Sciatic nerve (tissue), 2 donors: ENCODE results near the gene EZH1. TPM values are rescaled to one million over a fixed set of nuclear protein-coding genes. Genes with fewer than 3 reads are reported as not detected.
"Not testable (repeated sequence)": the region's sequence is repeated elsewhere in the genome, so short reads cannot be mapped to it uniquely, and the experiment has no call there.

Experiments
- ATAC-seq: fragments of 200-7000 bp; cut with Tn5 transposase; one replicate; pipeline ENCODE4 v1.9.1; 2020; ENCODE audit warnings: mild to moderate bottlenecking, moderate library complexity
- DNase-seq: peaks from one replicate; pipeline ENCODE4 v3.0.0-alpha.2; 2020; ENCODE audit warnings: low spot score
- intact Hi-C: fragments of 100-400 bp; cut with DNase I; formaldehyde crosslinking; loops from one replicate; pipeline ENCODE4 v1.14.2; 2022
- total RNA-seq: library from RNA; stranded (reverse); fragmentation: NEBNext Ultra II Directional; extraction: Animal tissue kit (Norgen Biotek cat#: 25700); gene quantifications from one replicate; pipeline ENCODE4 v1.2.1, GENCODE V29; 2021
- donor health status: DM: no; HTN: no; CAD: no.
- donor health status: DM: no; HTN: no; CAD: no.

The EZH1 gene
- total RNA-seq, 1 donor from 2014 or later: 105 TPM

DNA sequence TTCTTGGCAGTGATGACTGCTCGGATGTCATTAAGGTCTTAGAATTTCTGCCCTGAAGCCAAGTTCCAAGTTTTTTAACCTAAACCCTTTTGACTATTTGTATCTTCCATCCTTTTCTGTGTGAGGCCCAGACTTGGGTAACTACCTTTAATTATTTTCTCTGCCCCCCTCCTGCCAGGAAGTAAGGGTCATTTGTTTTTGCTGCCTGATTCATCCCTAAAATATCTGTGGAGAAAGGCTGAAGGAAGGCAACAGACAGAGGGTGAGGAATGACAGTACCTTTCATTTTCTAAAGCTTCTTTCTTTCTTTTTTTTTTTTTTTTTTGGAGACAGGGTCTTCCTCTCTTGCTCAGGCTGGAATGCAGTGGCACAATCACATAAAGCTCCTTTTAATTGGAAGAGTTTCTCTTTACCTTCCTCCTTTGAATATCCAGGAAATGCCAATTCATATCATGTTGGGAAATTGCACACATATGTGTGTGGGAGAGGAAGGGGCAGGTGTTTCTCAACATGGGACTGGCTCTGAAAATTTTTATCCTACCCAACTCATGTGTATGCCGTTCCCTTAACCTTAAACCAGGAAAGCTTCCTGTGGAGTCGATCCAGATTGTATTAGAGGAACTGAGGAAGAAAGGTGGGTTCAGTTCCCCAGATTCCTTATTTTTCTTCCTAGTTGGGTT, 29.4 kb upstream of the EZH1 start:
- no peak for ATAC-seq
- DNase-seq: no peak
- intact Hi-C loops: no loop called here

DNA sequence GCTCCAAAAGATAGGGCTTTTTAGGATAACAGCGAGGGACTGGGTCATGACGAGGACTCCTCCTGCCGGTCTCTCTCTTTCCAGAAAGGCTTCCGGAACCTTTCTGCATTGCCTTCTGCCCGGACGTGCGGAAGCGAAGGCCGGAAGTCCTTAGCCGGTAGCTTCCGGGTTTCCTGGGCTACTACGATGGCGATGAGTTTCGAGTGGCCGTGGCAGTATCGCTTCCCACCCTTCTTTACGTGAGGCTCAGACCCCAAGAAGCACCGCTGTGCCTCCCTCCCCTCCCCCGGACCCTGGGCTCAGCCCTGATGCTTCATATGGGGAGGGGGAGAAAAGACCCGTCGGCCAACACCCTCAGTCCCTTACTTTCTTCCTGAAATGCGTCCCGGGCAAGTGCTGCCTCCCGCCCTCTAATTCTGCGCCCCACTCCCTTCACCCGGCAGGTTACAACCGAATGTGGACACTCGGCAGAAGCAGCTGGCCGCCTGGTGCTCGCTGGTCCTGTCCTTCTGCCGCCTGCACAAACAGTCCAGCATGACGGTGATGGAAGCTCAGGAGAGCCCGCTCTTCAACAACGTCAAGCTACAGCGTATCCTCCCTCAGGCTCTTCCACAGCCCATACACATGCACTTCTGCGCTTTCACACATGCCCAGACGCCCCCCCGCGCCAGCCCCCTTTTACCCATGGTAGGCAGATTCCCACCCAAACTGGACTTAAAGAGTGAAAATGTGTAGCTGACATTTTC, 28.6 kb upstream of the EZH1 start, which contains the start of gene VPS25:
VPS25 (plus strand) TSS at position 160 of the 746 bp plus-strand sequence; CDS start at position 187, 27 bp downstream.
- peak; percentile 97 for ATAC-seq
- intact Hi-C loops: no loop called here
- DNase-seq: peak; percentile 84

DNA sequence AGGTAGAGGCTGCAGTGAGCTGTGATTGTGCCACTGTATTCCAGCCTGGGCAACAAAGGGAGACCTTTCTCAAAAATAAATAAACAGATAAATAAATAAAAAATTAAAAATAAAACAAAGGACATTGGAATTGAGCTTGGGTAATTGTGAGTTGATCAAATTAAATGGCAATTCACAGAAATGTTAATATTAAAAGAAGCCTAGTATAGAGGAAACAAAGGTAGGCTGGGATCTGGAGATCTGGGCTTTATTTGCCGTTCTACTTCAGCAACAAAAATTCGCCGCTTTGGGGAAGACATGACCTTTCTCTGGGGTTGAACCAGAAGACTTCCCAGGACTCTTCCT, 28.1 kb upstream of the EZH1 start:
- DNase-seq: no peak
- ATAC-seq: no peak
- intact Hi-C loops: no loop called here

DNA sequence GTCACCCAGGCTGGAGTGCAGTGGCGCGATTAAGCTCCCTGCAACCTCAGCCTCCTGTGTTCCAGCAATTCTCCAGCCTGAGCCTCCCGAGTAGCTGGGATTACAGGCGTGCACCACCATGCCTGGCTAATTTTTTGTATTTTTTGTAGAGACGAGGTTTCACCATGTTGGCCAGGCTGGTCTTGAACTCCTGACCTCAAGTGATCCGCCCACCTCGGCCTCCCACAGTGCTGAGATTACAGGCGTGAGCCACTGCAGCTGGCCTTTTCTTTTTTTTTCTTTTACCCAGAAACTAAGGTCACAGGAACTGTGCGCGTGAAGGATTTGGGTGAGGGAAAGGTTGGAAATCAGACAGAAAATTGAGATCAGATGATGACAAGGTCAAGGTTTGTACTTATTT, 25.1 kb upstream of the EZH1 start:
- DNase-seq, ATAC-seq, intact Hi-C loops: not testable (repeated sequence)

DNA sequence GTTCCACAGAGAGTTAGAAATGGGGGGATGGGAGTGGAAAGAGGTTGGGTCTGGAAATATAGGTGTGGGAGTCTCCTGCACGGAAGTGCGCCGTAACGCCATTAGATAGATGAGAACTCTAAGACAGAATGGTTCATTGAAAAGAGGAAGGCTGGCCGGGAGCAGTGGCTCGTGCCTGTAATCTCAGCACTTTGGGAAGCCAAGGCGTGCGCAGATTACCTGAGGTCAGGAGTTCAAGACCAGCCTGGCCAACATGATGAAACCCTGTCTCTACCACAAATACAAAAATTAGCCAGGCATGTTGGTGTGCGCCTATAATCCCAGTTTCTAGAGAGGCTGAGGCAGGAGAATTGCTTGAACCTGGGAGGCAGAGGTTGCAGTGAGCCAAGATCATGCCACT, 23.2 kb upstream of the EZH1 start:
- intact Hi-C loops, DNase-seq, ATAC-seq: not testable (repeated sequence)

DNA sequence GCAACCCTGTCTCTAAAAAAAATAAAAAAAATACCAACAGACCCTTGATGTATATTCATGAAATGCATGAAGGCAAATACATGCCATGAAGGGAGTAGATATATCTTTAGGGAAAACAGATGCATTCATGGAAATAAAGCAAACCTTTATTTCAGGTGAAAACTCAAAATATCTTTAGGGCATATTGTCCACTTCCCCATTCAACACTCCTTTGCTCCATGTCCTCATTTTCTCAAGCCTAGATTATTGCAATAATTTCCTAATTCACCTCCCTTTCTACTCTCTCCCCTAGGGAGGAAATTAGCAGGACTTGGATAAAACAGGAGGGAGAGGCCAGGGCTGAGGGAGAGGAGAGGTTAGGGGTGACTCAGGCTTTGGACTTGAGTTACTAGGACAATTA, 22.7 kb upstream of the EZH1 start:
- DNase-seq (no peak), ATAC-seq (no peak)
- intact Hi-C loops: no loop called here

DNA sequence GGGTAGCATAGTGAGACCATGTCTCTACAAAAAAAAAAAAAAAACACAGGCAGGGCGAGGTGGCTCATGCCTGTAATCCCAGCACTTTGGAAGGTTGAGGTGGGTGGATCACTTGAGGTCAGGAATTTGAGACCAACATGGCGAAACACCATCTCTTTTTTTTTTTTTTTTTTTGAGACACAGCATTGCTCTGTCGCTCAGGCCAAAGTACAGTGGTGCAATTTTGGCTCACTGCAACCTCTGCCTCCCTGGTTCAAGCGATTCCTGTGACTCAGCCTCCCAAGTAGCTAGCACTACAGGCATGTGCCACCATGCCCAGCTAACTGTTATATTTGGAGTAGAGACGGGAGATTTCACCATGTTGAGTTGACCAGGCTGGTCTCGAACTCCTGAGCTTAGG, 21.3 kb upstream of the EZH1 start:
- DNase-seq: no peak
- intact Hi-C loops: no loop called here
- no peak for ATAC-seq

DNA sequence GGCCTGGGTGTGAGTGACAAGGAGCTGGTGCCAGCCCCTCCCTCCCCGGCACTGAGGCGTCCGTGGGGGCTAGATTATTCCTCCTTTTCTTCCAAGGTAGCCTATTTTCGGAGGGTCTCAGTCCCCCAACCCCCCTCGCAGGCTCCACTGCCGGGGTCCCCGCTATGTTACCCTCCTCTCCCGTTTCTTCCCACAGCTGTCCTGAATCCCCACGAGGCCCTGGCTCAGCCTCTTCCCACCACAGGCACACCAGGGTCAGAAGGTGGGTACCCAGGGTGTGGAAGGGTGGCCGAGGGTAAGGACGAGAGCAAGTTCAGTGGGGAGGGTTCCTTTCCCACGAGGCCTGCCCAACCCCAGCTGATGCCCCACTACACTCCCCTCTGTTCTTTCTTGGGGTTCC, 16.8 kb upstream of the EZH1 start:
- intact Hi-C loops: loop anchor here (2.0 kb wide), 1 partner anchor 43 kb away; no protein-coding TSS in a partner anchor
- ATAC-seq (peak; percentile 21), DNase-seq (no peak)

DNA sequence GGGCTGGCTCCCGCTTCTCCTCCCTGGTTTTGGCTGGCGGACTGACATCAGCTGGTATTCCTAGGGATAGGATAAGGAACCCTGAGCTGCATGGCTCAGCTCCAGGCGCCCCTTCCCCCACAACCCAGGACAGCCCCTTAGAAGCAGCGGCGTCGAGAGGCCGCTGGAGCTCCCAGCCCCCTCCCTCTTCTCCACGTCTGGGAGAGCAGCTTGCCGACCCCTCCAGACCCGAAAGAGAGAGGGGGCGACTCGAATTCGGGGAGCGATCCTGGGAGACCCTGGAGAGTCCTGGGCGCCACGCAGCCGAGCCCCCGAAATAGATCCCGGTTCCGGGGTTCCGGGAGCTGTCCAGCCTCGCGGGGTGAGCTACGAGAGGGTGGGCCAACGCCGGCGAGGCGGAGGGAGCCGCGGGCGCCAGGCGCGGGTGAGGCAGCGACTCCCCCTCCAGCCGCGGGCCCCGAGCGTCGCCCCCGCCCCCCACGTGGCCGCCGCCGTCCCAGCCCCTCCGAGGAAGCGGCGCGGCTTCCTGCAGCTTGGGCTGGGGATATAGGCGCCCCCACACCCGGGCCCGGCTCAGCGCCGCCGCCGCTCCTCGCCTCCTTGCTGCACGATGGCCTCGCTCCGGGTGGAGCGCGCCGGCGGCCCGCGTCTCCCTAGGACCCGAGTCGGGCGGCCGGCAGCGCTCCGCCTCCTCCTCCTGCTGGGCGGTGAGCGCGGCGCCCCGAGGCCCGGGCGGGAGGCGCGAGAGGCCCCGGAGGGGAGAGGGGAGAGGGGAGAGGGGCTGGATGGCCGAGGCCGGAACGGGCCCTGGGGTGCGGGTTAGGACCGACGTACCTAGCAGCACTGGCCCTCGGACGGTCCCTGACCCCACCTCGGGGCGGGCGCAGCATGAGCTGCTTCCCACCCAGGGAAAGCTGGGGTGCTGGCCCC, 16.1 kb upstream of the EZH1 start, which contains the start of gene RAMP2:
RAMP2 (plus strand) TSS at position 576 of the 930 bp plus-strand sequence; CDS start at position 611, 35 bp downstream.
- DNase-seq: no peak
- peak; percentile 62 for ATAC-seq
- intact Hi-C loops: no loop called here

DNA sequence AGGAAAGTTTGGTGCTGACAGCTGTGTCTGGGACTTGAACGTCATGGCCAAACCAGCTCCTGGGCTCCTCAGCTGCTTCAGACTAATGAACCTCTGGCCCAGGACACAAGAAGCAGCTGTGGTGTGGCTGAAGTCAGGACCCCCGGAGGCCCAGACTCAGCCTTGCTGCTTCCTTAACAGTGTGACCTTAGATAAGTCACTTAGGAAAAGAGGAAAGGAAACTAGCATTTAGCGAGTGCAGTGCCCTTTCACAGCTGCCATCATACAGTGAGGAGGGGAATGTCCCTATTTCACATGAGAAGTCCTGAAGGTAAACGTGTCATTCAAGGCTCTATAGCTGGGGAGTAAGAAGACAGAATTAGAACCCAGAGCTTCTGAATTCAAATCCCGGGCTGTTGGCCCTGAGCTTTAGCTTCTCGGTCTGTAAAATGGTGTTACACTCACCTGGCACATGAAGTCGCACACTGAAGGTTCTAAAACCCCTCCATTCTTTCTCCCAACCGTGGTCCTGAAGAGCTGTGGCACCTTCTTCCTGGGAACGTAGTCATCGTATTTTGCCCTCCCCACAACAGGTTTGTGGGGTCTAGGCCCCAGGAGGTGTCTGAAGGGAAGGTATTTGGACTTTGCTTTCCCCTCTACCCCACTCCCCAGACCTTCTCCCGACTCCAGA, 15.3 kb upstream of the EZH1 start:
- ATAC-seq: peak; percentile 48
- intact Hi-C loops: no loop called here
- DNase-seq: no peak

DNA sequence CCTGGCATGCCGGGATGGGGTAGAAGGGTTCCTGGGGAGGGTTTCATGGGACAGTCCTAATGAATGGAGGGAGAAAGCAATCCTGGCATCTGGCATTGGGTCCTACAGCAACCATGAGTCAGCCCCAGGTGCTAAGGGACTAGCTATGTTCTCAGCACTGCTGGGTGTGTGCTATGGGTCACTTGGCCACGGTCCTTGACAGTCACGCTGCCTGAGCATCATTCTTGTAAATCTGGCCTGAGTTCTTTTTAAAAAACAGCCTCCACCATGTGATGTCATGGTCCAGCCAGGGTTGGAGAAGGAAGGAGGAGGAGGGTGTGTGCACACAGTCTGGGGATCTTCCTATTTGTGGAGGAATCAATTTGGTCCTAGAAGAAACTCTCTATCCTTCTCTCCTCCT, 9.9 kb upstream of the EZH1 start:
- DNase-seq (peak; percentile 81), ATAC-seq (peak; percentile 97)
- intact Hi-C loops: no loop called here

DNA sequence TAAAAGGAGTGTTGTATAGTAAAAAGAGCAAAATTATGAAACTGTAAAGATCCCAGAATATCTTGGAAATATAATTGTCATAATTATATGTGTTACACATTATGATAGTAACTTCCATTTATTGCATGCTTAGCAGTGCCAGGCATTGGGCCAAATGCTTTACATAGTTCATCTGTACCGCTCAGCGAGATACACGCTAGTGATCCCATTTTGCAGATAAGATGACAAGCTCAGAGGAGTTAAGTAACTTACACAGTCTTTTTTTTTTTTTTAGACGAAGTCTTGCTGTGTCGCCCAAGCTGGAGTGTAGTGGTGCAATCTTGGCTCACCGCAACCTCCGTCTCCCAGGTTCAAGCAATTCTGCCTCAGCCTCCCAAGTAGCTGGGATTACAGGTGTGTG, 6.8 kb upstream of the EZH1 start:
- no peak for DNase-seq
- intact Hi-C loops: no loop called here
- ATAC-seq: no peak

DNA sequence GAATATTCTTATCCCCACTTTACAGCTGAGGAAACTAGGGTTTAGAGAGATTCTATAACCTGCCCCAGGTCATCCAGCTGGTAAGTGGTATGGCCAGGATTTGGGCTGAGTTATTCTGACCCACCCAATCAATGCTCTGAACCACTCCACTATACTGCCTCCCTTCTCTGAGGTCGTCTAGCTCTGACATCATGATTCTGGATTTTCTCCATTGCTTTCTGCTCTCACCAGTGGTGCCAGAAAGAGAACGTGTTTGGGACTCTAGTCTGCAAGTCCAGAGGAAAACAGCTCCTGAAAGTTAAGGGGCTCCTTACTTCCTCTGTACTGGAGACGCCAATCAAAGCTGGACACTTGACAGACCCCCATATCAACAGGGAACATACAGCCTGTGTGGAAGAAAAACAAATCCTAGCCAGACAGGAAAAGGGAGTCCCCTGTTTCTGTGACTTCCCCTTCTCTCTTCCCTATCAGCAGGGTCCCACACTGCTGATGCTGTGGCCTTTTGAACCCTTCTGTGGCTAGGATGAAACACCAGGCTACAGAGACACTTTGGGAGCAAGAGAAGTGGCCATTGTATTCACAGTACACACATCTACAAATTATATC, 6.0 kb upstream of the EZH1 start:
- ATAC-seq: no peak
- intact Hi-C loops: no loop called here
- DNase-seq: no peak

DNA sequence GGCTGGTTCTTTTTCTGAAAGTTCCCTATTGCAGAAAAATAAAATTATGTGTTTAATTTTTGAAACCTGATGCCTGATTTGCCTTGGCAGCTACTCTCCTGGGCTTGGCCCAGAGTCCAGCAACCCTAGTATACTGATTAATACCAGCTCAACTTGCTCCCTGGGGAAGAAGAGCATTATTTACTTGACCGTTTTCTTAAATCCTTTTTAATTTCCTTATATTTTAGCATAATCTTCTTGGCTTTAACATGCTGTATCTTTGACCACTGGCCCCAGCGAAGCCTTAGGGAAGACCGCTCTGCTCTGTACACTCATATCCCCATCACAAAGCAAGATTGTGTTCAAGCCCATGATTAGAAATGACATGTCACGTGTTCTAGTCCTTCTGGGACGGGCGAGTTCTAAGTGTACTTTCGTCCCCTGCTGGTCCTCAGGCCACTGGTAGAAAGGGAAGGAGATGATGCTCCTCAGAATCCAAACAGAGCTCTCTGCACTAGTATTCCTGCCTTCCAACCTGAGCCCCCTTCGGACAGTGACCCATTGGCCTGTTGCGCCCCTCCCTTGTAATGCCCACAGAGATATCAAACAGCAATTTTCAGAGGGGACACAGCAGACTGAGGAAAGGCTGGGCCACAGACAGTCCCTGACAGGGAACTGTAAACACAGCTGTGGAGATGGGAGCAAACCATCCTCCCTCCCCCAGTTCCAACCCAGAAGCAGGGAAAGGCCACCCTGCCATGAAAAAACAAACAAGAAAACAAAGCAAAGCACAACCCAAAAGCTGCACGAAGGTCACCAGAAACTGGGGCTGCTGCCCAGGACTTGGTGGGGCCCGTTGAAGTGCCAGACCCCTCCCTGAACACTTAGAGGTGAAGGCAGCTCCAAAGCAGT, 4.3 kb upstream of the EZH1 start:
- ATAC-seq: peak; percentile 67
- intact Hi-C loops: no loop called here
- DNase-seq: no peak

DNA sequence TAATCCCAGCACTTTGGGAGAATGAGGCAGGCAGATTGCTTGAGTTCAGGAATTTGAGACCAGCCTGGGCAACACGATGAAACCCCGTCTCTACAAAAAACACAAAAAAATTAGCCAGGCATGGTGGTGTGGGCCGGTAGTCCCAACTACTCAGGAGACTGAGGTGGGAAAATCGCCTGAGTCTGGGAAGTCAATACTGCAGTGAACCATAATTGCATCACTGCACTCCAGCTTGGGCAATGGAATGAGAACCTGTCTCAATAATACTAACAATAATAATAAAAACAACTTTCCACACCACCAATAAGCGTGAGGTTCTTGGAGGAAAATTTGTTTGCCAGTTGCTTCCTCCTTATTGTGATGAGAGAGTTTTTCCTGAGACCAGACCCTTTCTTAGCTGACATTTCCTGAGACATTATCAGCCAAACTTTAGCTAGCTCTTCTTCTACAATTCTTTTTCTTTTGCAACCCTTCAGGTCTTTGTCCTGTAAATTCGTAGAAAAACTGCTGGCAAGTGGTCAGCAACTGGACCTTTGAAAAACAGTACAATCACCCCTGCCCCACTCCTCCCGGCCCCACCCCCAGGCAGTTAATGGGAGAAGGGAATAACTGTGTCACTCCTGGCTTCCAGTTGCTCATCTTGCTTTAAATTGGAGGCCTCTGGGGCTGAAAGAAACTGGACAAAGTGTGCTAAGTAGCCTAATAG, 3.5 kb upstream of the EZH1 start:
- intact Hi-C loops: no loop called here
- ATAC-seq (peak; percentile 81), DNase-seq (peak; percentile 72)

DNA sequence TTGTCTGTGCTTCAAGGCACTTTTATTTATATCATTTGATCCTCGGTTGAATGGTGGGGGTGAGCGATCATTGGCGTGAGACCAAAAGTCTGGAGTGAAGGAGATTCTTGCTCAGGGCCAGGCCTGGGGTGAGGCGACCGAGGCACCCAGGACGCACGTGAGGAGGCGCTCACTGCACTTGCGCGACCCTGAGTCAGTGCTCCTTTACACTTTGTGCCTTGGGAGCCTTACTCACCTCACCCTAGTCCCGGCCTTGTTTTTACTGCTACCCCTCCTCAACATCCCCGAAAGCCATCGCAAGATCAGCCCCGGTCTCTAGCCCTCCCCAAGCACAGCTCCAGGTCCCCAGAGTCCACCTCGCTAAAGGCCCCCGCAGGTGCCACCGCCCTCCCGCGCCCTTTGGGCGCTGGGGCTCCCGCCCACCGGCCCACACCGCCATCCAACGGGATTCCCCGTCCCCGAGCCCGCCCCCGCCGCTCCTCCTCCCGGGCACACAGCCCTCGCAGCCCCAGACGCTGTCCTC, 496 bp downstream of the EZH1 start:
- intact Hi-C loops: no loop called here
- DNase-seq (peak; percentile 88), ATAC-seq (peak; percentile 72)
